PC-9 (cell line): ENCODE results near the gene WDR59. TPM values are rescaled to one million over a fixed set of nuclear protein-coding genes. Genes with fewer than 3 reads are reported as not detected.

ENCODE experiments used
- BruUV-seq: library from RNA; stranded (reverse); fragments of 400-500 nt; replicated peaks from 2 replicates; lab custom pipeline; 2021; lab: Mats Ljungman, UMichigan
- CTCF ChIA-PET: fragments of 300-600 bp; sonication (Branson Sonifier 250); formaldehyde crosslinking; loops from one replicate; lab custom pipeline; 2022; ENCODE audit warnings: antibody characterized with exemption; lab: Charles Lee
- POLR2A ChIA-PET: fragments of 300-600 bp; sonication (Branson Sonifier 250); formaldehyde crosslinking; loops from one replicate; lab custom pipeline; 2022; ENCODE audit warnings: antibody characterized with exemption; ENCODE audit not compliant: unreplicated experiment; lab: Charles Lee
- DNase-seq, 2 experiments: peaks; one replicate each; pipeline versions ENCODE4 v3.0.0 to v3.0.0-alpha.2; 2015 to 2022; ENCODE audit warnings: mixed read lengths in 1 of 2
- H2AFZ ChIP-seq: fragments of 200-600 bp; sonication (generic); 2 replicates; pipeline ENCODE4 v1.8.1; 2017; ENCODE audit warnings: antibody characterized with exemption
- H3F3A ChIP-seq: fragments of 200-600 bp; sonication (generic); 2 replicates; pipeline ENCODE4 v1.8.1; 2017; ENCODE audit warnings: antibody characterized with exemption, mild to moderate bottlenecking, low read depth; ENCODE audit not compliant: insufficient read depth
- H3K27ac ChIP-seq: fragments of 200-600 bp; sonication (generic); 2 replicates; pipeline ENCODE4 v1.6.1; 2016; ENCODE audit warnings: mixed run types
- H3K27me3 ChIP-seq: fragments of 200-600 bp; sonication (generic); 2 replicates; pipeline ENCODE4 v1.6.1; 2016; ENCODE audit warnings: low read depth, mixed run types; ENCODE audit not compliant: insufficient read depth
- H3K36me3 ChIP-seq: fragments of 200-600 bp; sonication (generic); 2 replicates; pipeline ENCODE4 v1.6.1; 2016; ENCODE audit warnings: low read depth, mixed run types
- H3K4me1 ChIP-seq: fragments of 200-600 bp; sonication (generic); replicated peaks from 2 replicates; pipeline ENCODE4 v1.6.1; 2016; ENCODE audit warnings: mixed run types; ENCODE audit not compliant: insufficient read depth
- H3K4me2 ChIP-seq: fragments of 200-600 bp; sonication (generic); 2 replicates; pipeline ENCODE4 v1.6.1; 2017; ENCODE audit warnings: mixed run types
- H3K4me3 ChIP-seq: fragments of 200-600 bp; sonication (generic); 2 replicates; pipeline ENCODE4 v1.6.1; 2016; ENCODE audit warnings: mixed run types
- H3K79me2 ChIP-seq: fragments of 200-600 bp; sonication (generic); 2 replicates; pipeline ENCODE4 v1.6.1; 2017; ENCODE audit warnings: low read depth, mixed run types
- H3K9me2 ChIP-seq: fragments of 200-600 bp; sonication (generic); 2 replicates; pipeline ENCODE4 v1.8.1; 2017; ENCODE audit warnings: mild to moderate bottlenecking; ENCODE audit not compliant: insufficient read depth
- H3K9me3 ChIP-seq: fragments of 200-600 bp; sonication (generic); 2 replicates; pipeline ENCODE4 v1.8.1; 2016; ENCODE audit warnings: low read depth; ENCODE audit not compliant: insufficient read depth
- H4K20me1 ChIP-seq: fragments of 200-600 bp; sonication (generic); 2 replicates; pipeline ENCODE4 v1.8.1; 2017; ENCODE audit not compliant: insufficient read depth
- EZH2 ChIP-seq: fragments of 200-600 bp; sonication (generic); IDR thresholded peaks from 2 replicates; pipeline ENCODE4 v1.8.0; 2017; ENCODE audit warnings: antibody characterized with exemption, low read depth
- intact Hi-C: fragments of 100-400 bp; cut with micrococcal nuclease; formaldehyde crosslinking; loops from one replicate; pipeline ENCODE4 v1.10.0; 2022; ENCODE audit not compliant: unreplicated experiment
- total RNA-seq: library from RNA; stranded (reverse); gene quantifications from 2 replicates; pipeline ENCODE4 v1.2.3, GENCODE V29; 2021
- TF ChIP-seq, protein P1 (sequence below): fragments of 200-600 bp; sonication (generic); conservative IDR thresholded peaks from 2 replicates; pipeline ENCODE4 v1.6.1; 2017; ENCODE audit warnings: mixed run types, antibody characterized with exemption, mild to moderate bottlenecking, moderate library complexity

Gene WDR59
- total RNA-seq, 1 experiment from 2014 or later = 97.1 TPM

DNA sequence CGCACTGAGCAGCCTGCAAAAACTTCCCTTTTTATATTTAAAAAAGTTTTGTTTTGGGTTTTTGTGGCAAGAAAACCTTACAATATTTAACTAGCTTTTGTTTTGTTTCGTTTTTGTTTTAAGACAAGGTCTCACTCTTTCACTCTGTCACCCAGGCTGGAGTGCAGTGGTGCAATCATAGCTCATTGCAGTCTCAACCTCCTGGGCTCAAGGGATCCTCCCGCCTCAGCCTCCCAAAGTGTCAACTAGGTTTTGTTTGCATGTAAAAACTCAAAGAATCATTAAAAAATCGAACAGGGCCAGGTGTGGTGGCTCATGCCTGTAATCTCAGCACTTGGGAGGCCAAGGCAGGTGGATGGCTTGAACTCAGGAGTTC is 132.4 kb downstream of the WDR59 start:
- Histone ChIP-seq H3K4me2 (no peak overlapping the region), H2AFZ (no peak overlapping the region)

DNA sequence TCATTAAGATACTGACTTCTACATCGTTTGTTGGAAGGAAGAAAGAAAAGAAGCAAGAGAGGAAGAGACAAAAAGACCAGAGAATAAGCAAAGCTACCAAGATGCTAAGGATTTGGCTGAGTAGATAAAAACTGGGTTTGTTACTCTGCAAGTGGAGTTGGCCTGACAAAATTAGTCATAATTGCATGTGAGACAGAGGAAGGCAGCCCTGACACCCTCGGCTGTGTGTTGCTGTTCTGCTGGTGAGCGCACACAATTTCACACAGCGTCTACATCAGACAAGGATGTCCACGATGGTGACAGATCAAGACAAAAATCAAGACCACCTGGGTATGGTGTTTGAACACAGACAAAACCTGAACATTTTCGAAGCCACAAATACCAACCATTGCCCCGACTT is 134.9 kb downstream of the WDR59 start:
- H4K20me1 ChIP-seq = no peaks in the 10 kb centered on the region
- no peaks in the 10 kb centered on the region for H3K9me3 ChIP-seq
- no peaks in the 10 kb centered on the region for H3K27me3 ChIP-seq
- intact Hi-C loops = no loop called here
- TF ChIP-seq, protein P1, sequence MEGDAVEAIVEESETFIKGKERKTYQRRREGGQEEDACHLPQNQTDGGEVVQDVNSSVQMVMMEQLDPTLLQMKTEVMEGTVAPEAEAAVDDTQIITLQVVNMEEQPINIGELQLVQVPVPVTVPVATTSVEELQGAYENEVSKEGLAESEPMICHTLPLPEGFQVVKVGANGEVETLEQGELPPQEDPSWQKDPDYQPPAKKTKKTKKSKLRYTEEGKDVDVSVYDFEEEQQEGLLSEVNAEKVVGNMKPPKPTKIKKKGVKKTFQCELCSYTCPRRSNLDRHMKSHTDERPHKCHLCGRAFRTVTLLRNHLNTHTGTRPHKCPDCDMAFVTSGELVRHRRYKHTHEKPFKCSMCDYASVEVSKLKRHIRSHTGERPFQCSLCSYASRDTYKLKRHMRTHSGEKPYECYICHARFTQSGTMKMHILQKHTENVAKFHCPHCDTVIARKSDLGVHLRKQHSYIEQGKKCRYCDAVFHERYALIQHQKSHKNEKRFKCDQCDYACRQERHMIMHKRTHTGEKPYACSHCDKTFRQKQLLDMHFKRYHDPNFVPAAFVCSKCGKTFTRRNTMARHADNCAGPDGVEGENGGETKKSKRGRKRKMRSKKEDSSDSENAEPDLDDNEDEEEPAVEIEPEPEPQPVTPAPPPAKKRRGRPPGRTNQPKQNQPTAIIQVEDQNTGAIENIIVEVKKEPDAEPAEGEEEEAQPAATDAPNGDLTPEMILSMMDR = no peak
- no peak for TF ChIP-seq EZH2
- DNase-seq = no peak
- CTCF ChIA-PET = no interaction called here
- BruUV-seq = no TSS peak
- no peaks in the 10 kb centered on the region for H3K36me3 ChIP-seq
- H2AFZ ChIP-seq = no peak overlapping the region
- POLR2A ChIA-PET = no interaction called here
- H3K4me1 ChIP-seq = no peaks in the 10 kb centered on the region
- H3K27ac ChIP-seq = no peak overlapping the region
- H3K79me2 ChIP-seq = no peaks in the 10 kb centered on the region
- no peaks in the 10 kb centered on the region for H3K9me2 ChIP-seq
- H3K4me2 ChIP-seq = no peak overlapping the region
- no peak overlapping the region for H3K4me3 ChIP-seq
- no peaks in the 10 kb centered on the region for H3F3A ChIP-seq

More for the DNA sequence above, 132.4 kb downstream of the WDR59 start:
- H3K27me3 ChIP-seq = no peaks in the 10 kb centered on the region
- H3F3A ChIP-seq = no peaks in the 10 kb centered on the region
- ChIA-PET POLR2A (interaction anchor here (0.6 kb wide), 1 partner anchor 490 kb away, joined by 7 read pairs; no protein-coding TSS in a partner anchor), CTCF (no interaction called here)
- no peaks in the 10 kb centered on the region for H3K4me1 ChIP-seq
- H3K9me2 ChIP-seq = no peaks in the 10 kb centered on the region
- no peaks in the 10 kb centered on the region for H3K9me3 ChIP-seq
- no peaks in the 10 kb centered on the region for H4K20me1 ChIP-seq
- no peaks in the 10 kb centered on the region for H3K36me3 ChIP-seq
- no peaks in the 10 kb centered on the region for H3K79me2 ChIP-seq
- DNase-seq = no peak
- H3K4me3 ChIP-seq = no peak overlapping the region
- H3K27ac ChIP-seq = no peak overlapping the region
- BruUV-seq = no TSS peak
- intact Hi-C loops = no loop called here
- TF ChIP-seq, protein P1 = no peak
- no peak for TF ChIP-seq EZH2

GRCh38 chr16:74847202-74847601 is 137.7 kb downstream of the WDR59 start:
- Histone ChIP-seq H3K9me3 (no peaks in the 10 kb centered on the region), H3K4me1 (peaks cover 12% of the 10 kb centered on the region; the same call in 1 of the 2 replicates), H2AFZ (no peak overlapping the region), H3K4me3 (no peak overlapping the region), H4K20me1 (no peaks in the 10 kb centered on the region), H3K27ac (no peak overlapping the region), H3F3A (peaks cover 5% of the 10 kb centered on the region; the same call in 1 of the 2 replicates), H3K36me3 (no peaks in the 10 kb centered on the region), H3K9me2 (no peaks in the 10 kb centered on the region), H3K4me2 (no peak overlapping the region), H3K27me3 (no peaks in the 10 kb centered on the region), H3K79me2 (no peaks in the 10 kb centered on the region)
- TF ChIP-seq, protein P1 = no peak
- TF ChIP-seq EZH2 = no peak
- ChIA-PET POLR2A (interaction anchor here (0.7 kb wide), 1 partner anchor 127 kb away, joined by 11 read pairs; no protein-coding TSS in a partner anchor), CTCF (no interaction called here)
- DNase-seq = no peak
- intact Hi-C loops = no loop called here
- BruUV-seq = no TSS peak
